MM.1S (cell line): ENCODE measurements around the gene CBLN1.
"Not testable (repeated sequence)": the region's sequence is repeated elsewhere in the genome, so short reads cannot be mapped to it uniquely, and the experiment has no call there.

Source experiments
- DNase-seq: peaks from one replicate; pipeline ENCODE4 v3.0.0-alpha.2; 2015
- H2AFZ ChIP-seq: fragments of 300-600 bp; sonication (generic); 2 replicates; pipeline ENCODE4 v1.6.0; 2016; ENCODE audit warnings: antibody characterized with exemption, low read length
- H3F3A ChIP-seq: fragments of 300-600 bp; sonication (generic); 2 replicates; pipeline ENCODE4 v1.6.1; 2016; ENCODE audit warnings: mild to moderate bottlenecking, antibody characterized with exemption, low read length, moderate library complexity, mixed read lengths; ENCODE audit not compliant: insufficient read depth
- H3K27ac ChIP-seq: fragments of 300-600 bp; sonication (generic); 2 replicates; pipeline ENCODE4 v1.5.1; 2016; ENCODE audit warnings: mild to moderate bottlenecking, low read length
- H3K27me3 ChIP-seq: fragments of 300-600 bp; sonication (generic); replicated peaks from 2 replicates; pipeline ENCODE4 v1.6.0; 2016; ENCODE audit warnings: low read length; ENCODE audit not compliant: insufficient read depth
- H3K36me3 ChIP-seq: fragments of 300-600 bp; sonication (generic); replicated peaks from 2 replicates; pipeline ENCODE4 v1.6.1; 2016; ENCODE audit warnings: mild to moderate bottlenecking, low read length, mixed read lengths; ENCODE audit not compliant: insufficient read depth
- H3K4me1 ChIP-seq: fragments of 300-600 bp; sonication (generic); 2 replicates; pipeline ENCODE4 v1.6.1; 2016; ENCODE audit warnings: low read length, mixed read lengths
- H3K4me2 ChIP-seq: fragments of 300-600 bp; sonication (generic); 2 replicates; pipeline ENCODE4 v1.6.0; 2016; ENCODE audit warnings: low read depth, low read length
- H3K4me3 ChIP-seq: fragments of 300-600 bp; sonication (generic); 2 replicates; pipeline ENCODE4 v1.5.1; 2016; ENCODE audit warnings: low read length, mixed read lengths
- H3K79me2 ChIP-seq: fragments of 300-600 bp; sonication (generic); 2 replicates; pipeline ENCODE4 v1.6.1; 2016; ENCODE audit warnings: mixed run types, low read length, mixed read lengths
- H3K9ac ChIP-seq: fragments of 300-600 bp; sonication (generic); 2 replicates; pipeline ENCODE4 v1.6.1; 2016; ENCODE audit warnings: low read length, mixed read lengths
- H3K9me2 ChIP-seq: fragments of 300-600 bp; sonication (generic); replicated peaks from 2 replicates; pipeline ENCODE4 v1.6.1; 2016; ENCODE audit warnings: mild to moderate bottlenecking, low read length, mixed read lengths; ENCODE audit not compliant: insufficient read depth
- H3K9me3 ChIP-seq: fragments of 300-600 bp; sonication (generic); replicated peaks from 2 replicates; pipeline ENCODE4 v1.6.1; 2016; ENCODE audit warnings: mild to moderate bottlenecking, low read length, mixed read lengths; ENCODE audit not compliant: insufficient read depth
- H4K20me1 ChIP-seq: fragments of 300-600 bp; sonication (generic); 2 replicates; pipeline ENCODE4 v1.6.1; 2016; ENCODE audit warnings: mild to moderate bottlenecking, low read length, moderate library complexity, mixed read lengths; ENCODE audit not compliant: insufficient read depth
- CTCF ChIP-seq: fragments of 300-600 bp; sonication (generic); IDR thresholded peaks from 2 replicates; pipeline ENCODE4 v1.5.1; 2016; ENCODE audit warnings: antibody characterized with exemption, low read length, mixed read lengths
- EZH2 ChIP-seq: fragments of 300-600 bp; sonication (generic); optimal IDR thresholded peaks from 2 replicates; pipeline ENCODE3; 2017; ENCODE audit warnings: low read depth, mild to moderate bottlenecking, antibody characterized with exemption, low read length, mixed read lengths
- EZH2phosphoT487 ChIP-seq: fragments of 300-600 bp; sonication (generic); IDR thresholded peaks from 2 replicates; pipeline ENCODE4 v1.6.1; 2018; ENCODE audit warnings: antibody characterized with exemption, low read length

The CBLN1 gene

DNA sequence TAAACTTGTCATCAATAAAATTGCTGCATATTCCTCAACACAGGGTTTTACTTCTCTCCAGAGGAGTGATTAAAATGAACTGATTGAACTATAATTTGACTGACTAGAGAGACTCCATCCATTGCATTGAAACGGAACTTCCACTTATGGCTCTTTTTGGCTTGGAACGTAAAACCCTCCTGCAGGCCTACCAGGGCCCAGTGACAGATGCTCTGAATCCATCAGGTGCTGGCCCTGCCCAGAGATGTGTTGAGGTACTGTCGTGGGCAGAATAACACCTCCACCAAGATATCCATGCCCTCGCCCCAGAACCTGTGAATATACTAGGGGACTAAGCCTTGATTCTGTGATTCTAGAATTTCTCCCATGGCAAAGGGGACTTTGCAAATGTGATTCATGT lies 45.4 kb downstream of the CBLN1 start:
- Histone ChIP-seq H3K79me2 (no peaks in the 10 kb centered on the region), H3K27ac (no peak overlapping the region), H4K20me1 (no peaks in the 10 kb centered on the region), H3K4me3 (no peak overlapping the region), H2AFZ (no peak overlapping the region), H3K4me2 (no peak overlapping the region), H3K36me3 (no peaks in the 10 kb centered on the region), H3K9me3 (no peaks in the 10 kb centered on the region), H3K27me3 (no peaks in the 10 kb centered on the region), H3K9me2 (no peaks in the 10 kb centered on the region), H3K4me1 (no peaks in the 10 kb centered on the region), H3F3A (no peaks in the 10 kb centered on the region), H3K9ac (no peak overlapping the region)
- TF ChIP-seq CTCF = no peak
- TF ChIP-seq EZH2phosphoT487 = no peak
- TF ChIP-seq EZH2 = no peak
- DNase-seq = no peak

DNA sequence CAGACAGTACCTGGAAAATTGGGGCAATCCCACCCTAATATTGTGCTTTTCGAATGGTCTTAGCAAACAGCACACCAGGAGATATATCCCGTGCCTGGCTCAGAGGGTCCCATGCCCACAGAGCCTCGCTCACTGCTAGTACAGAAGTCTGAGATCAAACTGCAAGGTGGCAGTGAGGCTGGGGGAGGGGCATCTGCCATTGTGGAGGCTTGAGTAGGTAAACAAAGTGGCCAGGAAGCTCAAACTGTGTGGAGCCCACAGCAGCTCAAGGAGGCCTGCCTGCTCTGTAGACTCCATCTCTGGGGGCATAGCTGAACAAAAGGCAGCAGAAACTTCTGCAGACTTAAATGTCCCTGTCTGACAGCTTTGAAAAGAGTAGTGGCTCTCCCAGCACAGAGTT lies 53.3 kb downstream of the CBLN1 start:
- H3K27ac ChIP-seq, H3K27me3 ChIP-seq, DNase-seq, H3K4me1 ChIP-seq, H2AFZ ChIP-seq, H3F3A ChIP-seq, H3K9me3 ChIP-seq, H3K4me3 ChIP-seq, H3K79me2 ChIP-seq, H3K4me2 ChIP-seq, H4K20me1 ChIP-seq, H3K9me2 ChIP-seq, H3K9ac ChIP-seq, H3K36me3 ChIP-seq: not testable (repeated sequence)
